Dermis microvascular lymphatic vessel endothelial cell (primary cell): Measurements from ENCODE around the gene HSPE1. TPM values are rescaled to one million over a fixed set of nuclear protein-coding genes. Genes with fewer than 3 reads are reported as not detected.

ENCODE experiments used
- total RNA-seq: library from RNA; depleted of rRNA; stranded (reverse); fragments of >200 nt; gene quantifications from 2 replicates; pipeline ENCODE4 v1.2.1, GENCODE V29; 2014

The HSPE1 gene
- total RNA-seq, 1 donor from 2014 or later: 63.0 TPM

Other genes with a start within 250 kb of the HSPE1 start
- gene ANKRD44, start 189.6 kb upstream of the HSPE1 start, total RNA-seq: 3.6 and 10.4 TPM in 2 replicates
- 140 and 150 TPM in 2 replicates for gene SF3B1, start 65.4 kb upstream of the HSPE1 start, total RNA-seq
- 20.5 and 27.8 TPM in 2 replicates for gene COQ10B, start 46.8 kb upstream of the HSPE1 start, total RNA-seq
- 92.3 and 136 TPM in 2 replicates for gene HSPD1, start 539 bp upstream of the HSPE1 start, total RNA-seq
- gene MOB4, start 15.7 kb downstream of the HSPE1 start, total RNA-seq: 28.2 and 28.8 TPM in 2 replicates
- gene RFTN2, start 175.2 kb downstream of the HSPE1 start, total RNA-seq: 9.8 and 10.6 TPM in 2 replicates
- gene MARS2, start 205.0 kb downstream of the HSPE1 start, total RNA-seq: 4.1 and 6.8 TPM in 2 replicates